HG03575 (cell line): Measurements from ENCODE around the gene GALM.
"Not testable (repeated sequence)": the region's sequence is repeated elsewhere in the genome, so short reads cannot be mapped to it uniquely, and the experiment has no call there.

Experiments
- ATAC-seq: cut with Tn5 transposase; IDR thresholded peaks from one replicate; pipeline ENCODE4 v1.9.1; 2021; ENCODE audit not compliant: unreplicated experiment, insufficient number of reproducible peaks, low FRiP score; ENCODE audit errors: extremely low read depth

Gene GALM

GRCh38 chr2:38750011-38750890 is 84.3 kb downstream of the GALM start:
- no peak for ATAC-seq

- no peak for ATAC-seq
These were observed 85.1 kb downstream of the GALM start, which contains the start of gene SRSF7 for GRCh38 chr2:38750891-38751595. TSS of gene SRSF7 (minus strand) at chr2:38751361. CDS start at chr2:38751256, 105 bp downstream.

GRCh38 chr2:38751596-38752410 is 85.9 kb downstream of the GALM start:
- no peak for ATAC-seq

GRCh38 chr2:38754049-38754448 is 88.1 kb downstream of the GALM start:
- no peak for ATAC-seq

- no peak for ATAC-seq
These were observed 88.6 kb downstream of the GALM start for GRCh38 chr2:38754506-38754905.

GRCh38 chr2:38755891-38756290 is 90.0 kb downstream of the GALM start:
- not testable (repeated sequence) for ATAC-seq

GRCh38 chr2:38763228-38763627 is 97.3 kb downstream of the GALM start:
- ATAC-seq, result no peak

- ATAC-seq, result no peak
These were observed 97.8 kb downstream of the GALM start for GRCh38 chr2:38763728-38764127.

GRCh38 chr2:38765149-38765548 is 99.2 kb downstream of the GALM start:
- no peak for ATAC-seq

- ATAC-seq, result no peak
These were observed 99.6 kb downstream of the GALM start for GRCh38 chr2:38765551-38765950.

GRCh38 chr2:38771632-38772031 is 105.7 kb downstream of the GALM start:
- no peak for ATAC-seq

- no peak for ATAC-seq
These were observed 109.4 kb downstream of the GALM start for GRCh38 chr2:38775097-38775920.

- no peak for ATAC-seq
These were observed 110.0 kb downstream of the GALM start for GRCh38 chr2:38775921-38776225.

- ATAC-seq, result no peak
These were observed 110.6 kb downstream of the GALM start for GRCh38 chr2:38776531-38776930.

GRCh38 chr2:38778687-38779082 is 112.8 kb downstream of the GALM start:
- no peak for ATAC-seq

- no peak for ATAC-seq
These were observed 117.7 kb downstream of the GALM start for GRCh38 chr2:38783586-38783985.
